Esophagus muscularis mucosa (tissue), 4 donors: ENCODE measurements around the gene BICD1.

ENCODE experiments used
- CTCF ChIP-seq, 3 experiments: fragments of 200-600 bp in 2 of 3; fragments of 450-650 bp in 1 of 3; sonication (generic) in 2 of 3; IDR thresholded peaks; one replicate each; pipeline ENCODE4 v1.5.1; 2017 to 2019; ENCODE audit warnings: antibody characterized with exemption in 3 of 3, mild to moderate bottlenecking in 2 of 3, moderate library complexity in 1 of 3
- EP300 ChIP-seq: sonication (generic); formaldehyde crosslinking; IDR thresholded peaks from one replicate; pipeline ENCODE4 v1.6.1; 2017; ENCODE audit warnings: antibody characterized with exemption
- POLR2A ChIP-seq: fragments of 450-650 bp; IDR thresholded peaks from one replicate; pipeline ENCODE4 v1.6.1; 2017; ENCODE audit warnings: antibody characterized with exemption, moderate library complexity, mild to moderate bottlenecking, low read depth
- POLR2AphosphoS5 ChIP-seq, 2 donors: sonication (generic); formaldehyde crosslinking; IDR thresholded peaks; one replicate each; pipeline ENCODE4 v1.6.1; 2017; ENCODE audit warnings: antibody characterized with exemption in 2 of 2

GRCh38 chr12:32106517-32107358 lies at the start of gene BICD1:
- peak; percentile 38 to 49 (median 45) for TF ChIP-seq CTCF (IDR thresholded peaks at IDR 0.05)
- peak; percentile 65 for TF ChIP-seq POLR2A
- peak; percentile 82 to 96 for TF ChIP-seq POLR2AphosphoS5 (IDR thresholded peaks at IDR 0.05)
- no peak for TF ChIP-seq EP300
